Medulla oblongata (tissue), 1 donor: ENCODE data around the gene CHTF18.
"Not testable (repeated sequence)": the region's sequence is repeated elsewhere in the genome, so short reads cannot be mapped to it uniquely, and the experiment has no call there.

Source experiments
- DNase-seq: peaks from one replicate; pipeline ENCODE4 v3.0.0-alpha.2; 2015; ENCODE audit errors: extremely low spot score

The CHTF18 gene

GRCh38 chr16:776298-776697, 12.1 kb upstream of the CHTF18 start:
- DNase-seq = not testable (repeated sequence)

- DNase-seq = no peak
Measured at GRCh38 chr16:776824-777223, 11.6 kb upstream of the CHTF18 start.

- DNase-seq = no peak
Measured at GRCh38 chr16:777826-778225, 10.6 kb upstream of the CHTF18 start.

GRCh38 chr16:778447-778846, 10.0 kb upstream of the CHTF18 start:
- DNase-seq = no peak

GRCh38 chr16:778909-779527, 9.4 kb upstream of the CHTF18 start:
- no peak for DNase-seq

- DNase-seq = no peak
Measured at GRCh38 chr16:779561-779960, 8.9 kb upstream of the CHTF18 start.

- DNase-seq = no peak
Measured at GRCh38 chr16:780296-780695, 8.1 kb upstream of the CHTF18 start.

- DNase-seq = no peak
Measured at GRCh38 chr16:781346-782010, 6.9 kb upstream of the CHTF18 start.

- no peak for DNase-seq
Measured at GRCh38 chr16:782258-782657, 6.2 kb upstream of the CHTF18 start.

GRCh38 chr16:782766-783403, 5.5 kb upstream of the CHTF18 start:
- DNase-seq = no peak

- DNase-seq = no peak
Measured at GRCh38 chr16:783404-784161, 4.8 kb upstream of the CHTF18 start.

GRCh38 chr16:784431-784830, 4.0 kb upstream of the CHTF18 start:
- DNase-seq = no peak

GRCh38 chr16:785563-786535, 2.6 kb upstream of the CHTF18 start:
- DNase-seq = peak; percentile 40

- DNase-seq = no peak
Measured at GRCh38 chr16:787321-787966, 976 bp upstream of the CHTF18 start.

- no peak for DNase-seq
Measured at GRCh38 chr16:787978-788398, 432 bp upstream of the CHTF18 start, which contains the start of gene RPUSD1. TSS of gene RPUSD1 (minus strand) at chr16:788381. CDS start at chr16:787737, 644 bp downstream.

GRCh38 chr16:789191-789850, 901 bp downstream of the CHTF18 start:
- DNase-seq = no peak

GRCh38 chr16:790086-790485, 1.7 kb downstream of the CHTF18 start:
- no peak for DNase-seq

- DNase-seq = no peak
Measured at GRCh38 chr16:791131-791530, 2.7 kb downstream of the CHTF18 start.

GRCh38 chr16:792221-792995, 4.0 kb downstream of the CHTF18 start:
- no peak for DNase-seq
